ENCODE results near the gene IKZF2.

- TF ChIP-seq POLR2A (IDR thresholded peaks at IDR 0.05; ENCODE audit: low read length) (no peak), GATA1 (IDR thresholded peaks at IDR 0.05; ENCODE audit: low read depth, low read length) (no peak)
Measured at GRCh38 chr2:213166109-213166508, 14.7 kb upstream of the IKZF2 start.

Data from erythroblast (primary cell).